ENCODE results near the gene MIPOL1. TPM values are rescaled to one million over a fixed set of nuclear protein-coding genes. Genes with fewer than 3 reads are reported as not detected.
A peak's percentile ranks its signal among the peaks of the same experiment; 100 is the strongest.

Gene MIPOL1
- total and polyA plus RNA-seq, 2 of the 13 experiments (the other 11 are each of a cell fraction or from before 2014, with no cell fraction given): 8.6 to 34.2 TPM

DNA sequence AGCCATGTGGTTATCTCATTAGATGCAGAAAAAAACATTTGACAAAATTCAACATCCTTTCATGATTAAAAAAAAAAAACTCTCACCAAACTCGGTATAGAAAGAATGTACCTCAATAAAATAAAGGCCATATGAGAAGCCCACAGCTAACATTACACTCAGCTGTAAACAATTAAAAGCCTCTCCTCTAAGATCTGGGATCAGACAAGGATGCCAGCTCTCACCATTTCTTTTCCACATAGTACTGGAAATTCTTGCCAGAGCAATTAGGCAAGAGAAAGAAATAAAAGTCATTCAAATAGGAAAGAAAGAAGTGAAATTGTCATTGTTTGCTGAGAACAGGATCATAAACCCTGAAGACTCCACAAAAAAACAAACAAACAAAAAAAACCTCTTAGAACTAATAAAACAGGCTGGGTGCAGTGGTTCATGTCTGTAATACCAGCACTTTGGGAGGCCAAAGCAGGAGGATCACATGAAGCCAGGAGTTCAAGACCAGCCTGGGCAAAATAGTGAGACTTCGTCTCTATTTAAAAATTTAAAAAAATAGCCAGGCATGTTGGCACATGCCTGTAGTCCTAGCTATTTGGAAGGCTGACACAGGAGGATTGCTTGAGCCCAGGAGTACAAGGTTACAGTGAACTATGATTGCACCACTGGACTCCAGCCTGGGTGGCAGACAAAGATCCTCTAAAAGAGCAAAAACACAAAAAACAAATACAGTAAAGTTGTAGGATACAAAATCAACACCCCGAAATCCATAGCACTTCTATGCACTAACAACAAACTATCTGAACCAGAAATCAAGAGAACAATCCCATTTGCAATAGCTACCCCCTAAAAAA is 282.9 kb downstream of the MIPOL1 start (continued):
- no peak for TF ChIP-seq XRCC5 (optimal IDR thresholded peaks at IDR 0.05; ENCODE audit: low read length)
- peak; percentile 74; the same call in 1 of the 2 replicates for TF ChIP-seq HOXA5 (CRISPR knock-in tag; IDR thresholded peaks at IDR 0.05)
- no peak for TF ChIP-seq PHF8 (CRISPR knock-in tag; IDR thresholded peaks at IDR 0.05)
- TF ChIP-seq AHR (CRISPR knock-in tag; IDR thresholded peaks at IDR 0.05): no peak
- no peak for TF ChIP-seq TOE1 (CRISPR knock-in tag; IDR thresholded peaks at IDR 0.05)
- TF ChIP-seq, protein P1, sequence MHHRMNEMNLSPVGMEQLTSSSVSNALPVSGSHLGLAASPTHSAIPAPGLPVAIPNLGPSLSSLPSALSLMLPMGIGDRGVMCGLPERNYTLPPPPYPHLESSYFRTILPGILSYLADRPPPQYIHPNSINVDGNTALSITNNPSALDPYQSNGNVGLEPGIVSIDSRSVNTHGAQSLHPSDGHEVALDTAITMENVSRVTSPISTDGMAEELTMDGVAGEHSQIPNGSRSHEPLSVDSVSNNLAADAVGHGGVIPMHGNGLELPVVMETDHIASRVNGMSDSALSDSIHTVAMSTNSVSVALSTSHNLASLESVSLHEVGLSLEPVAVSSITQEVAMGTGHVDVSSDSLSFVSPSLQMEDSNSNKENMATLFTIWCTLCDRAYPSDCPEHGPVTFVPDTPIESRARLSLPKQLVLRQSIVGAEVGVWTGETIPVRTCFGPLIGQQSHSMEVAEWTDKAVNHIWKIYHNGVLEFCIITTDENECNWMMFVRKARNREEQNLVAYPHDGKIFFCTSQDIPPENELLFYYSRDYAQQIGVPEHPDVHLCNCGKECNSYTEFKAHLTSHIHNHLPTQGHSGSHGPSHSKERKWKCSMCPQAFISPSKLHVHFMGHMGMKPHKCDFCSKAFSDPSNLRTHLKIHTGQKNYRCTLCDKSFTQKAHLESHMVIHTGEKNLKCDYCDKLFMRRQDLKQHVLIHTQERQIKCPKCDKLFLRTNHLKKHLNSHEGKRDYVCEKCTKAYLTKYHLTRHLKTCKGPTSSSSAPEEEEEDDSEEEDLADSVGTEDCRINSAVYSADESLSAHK (CRISPR knock-in tag; IDR thresholded peaks at IDR 0.05; ENCODE audit: borderline replicate concordance): no peak
- TF ChIP-seq RXRA (CRISPR knock-in tag; IDR thresholded peaks at IDR 0.05): no peak
- TF ChIP-seq THAP8 (CRISPR knock-in tag; IDR thresholded peaks at IDR 0.05; ENCODE audit: borderline replicate concordance): no peak
- TF ChIP-seq HOXA3 (CRISPR knock-in tag; IDR thresholded peaks at IDR 0.05): no peak
- peak; percentile 92 for TF ChIP-seq ADNP (CRISPR knock-in tag; IDR thresholded peaks at IDR 0.05)
- TF ChIP-seq, protein P2, sequence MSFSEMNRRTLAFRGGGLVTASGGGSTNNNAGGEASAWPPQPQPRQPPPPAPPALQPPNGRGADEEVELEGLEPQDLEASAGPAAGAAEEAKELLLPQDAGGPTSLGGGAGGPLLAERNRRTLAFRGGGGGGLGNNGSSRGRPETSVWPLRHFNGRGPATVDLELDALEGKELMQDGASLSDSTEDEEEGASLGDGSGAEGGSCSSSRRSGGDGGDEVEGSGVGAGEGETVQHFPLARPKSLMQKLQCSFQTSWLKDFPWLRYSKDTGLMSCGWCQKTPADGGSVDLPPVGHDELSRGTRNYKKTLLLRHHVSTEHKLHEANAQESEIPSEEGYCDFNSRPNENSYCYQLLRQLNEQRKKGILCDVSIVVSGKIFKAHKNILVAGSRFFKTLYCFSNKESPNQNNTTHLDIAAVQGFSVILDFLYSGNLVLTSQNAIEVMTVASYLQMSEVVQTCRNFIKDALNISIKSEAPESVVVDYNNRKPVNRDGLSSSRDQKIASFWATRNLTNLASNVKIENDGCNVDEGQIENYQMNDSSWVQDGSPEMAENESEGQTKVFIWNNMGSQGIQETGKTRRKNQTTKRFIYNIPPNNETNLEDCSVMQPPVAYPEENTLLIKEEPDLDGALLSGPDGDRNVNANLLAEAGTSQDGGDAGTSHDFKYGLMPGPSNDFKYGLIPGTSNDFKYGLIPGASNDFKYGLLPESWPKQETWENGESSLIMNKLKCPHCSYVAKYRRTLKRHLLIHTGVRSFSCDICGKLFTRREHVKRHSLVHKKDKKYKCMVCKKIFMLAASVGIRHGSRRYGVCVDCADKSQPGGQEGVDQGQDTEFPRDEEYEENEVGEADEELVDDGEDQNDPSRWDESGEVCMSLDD (CRISPR knock-in tag; IDR thresholded peaks at IDR 0.05; ENCODE audit: borderline replicate concordance): peak; percentile 72
- no peak for TF ChIP-seq ZNF724P (CRISPR knock-in tag; IDR thresholded peaks at IDR 0.05; ENCODE audit: borderline replicate concordance)
- no peak for TF ChIP-seq MEIS1 (CRISPR knock-in tag; IDR thresholded peaks at IDR 0.05; ENCODE audit: borderline replicate concordance)
- no peak for TF ChIP-seq MLLT10 (CRISPR knock-in tag; IDR thresholded peaks at IDR 0.05)
- TF ChIP-seq SNAI1 (CRISPR knock-in tag; IDR thresholded peaks at IDR 0.05; ENCODE audit: borderline replicate concordance): no peak
- no peak for TF ChIP-seq EHMT2 (IDR thresholded peaks at IDR 0.05; ENCODE audit: borderline replicate concordance, low read depth, low read length)
- peak; percentile 77 for TF ChIP-seq TEAD3 (CRISPR knock-in tag; optimal IDR thresholded peaks at IDR 0.05; ENCODE audit: borderline replicate concordance)
- no peak for TF ChIP-seq TOPORS (CRISPR knock-in tag; IDR thresholded peaks at IDR 0.05)
- peak; percentile 61; the same call in 1 of the 2 replicates for TF ChIP-seq MIXL1 (CRISPR knock-in tag; IDR thresholded peaks at IDR 0.05)
- TF ChIP-seq CBFB (CRISPR knock-in tag; IDR thresholded peaks at IDR 0.05): peak; percentile 26; the same call in 1 of the 2 replicates
- TF ChIP-seq ZBTB3 (CRISPR knock-in tag; IDR thresholded peaks at IDR 0.05; ENCODE audit: borderline replicate concordance, low read depth): no peak
- TF ChIP-seq FOXA1 (IDR thresholded peaks at IDR 0.05): no peak
- peak; percentile 36; the same call in 1 of the 2 replicates for TF ChIP-seq FOXA1 (CRISPR knock-in tag; IDR thresholded peaks at IDR 0.05)
- no peak for TF ChIP-seq ZNF850 (CRISPR knock-in tag; conservative IDR thresholded peaks at IDR 0.05)
